Muscle of leg (tissue), 11 donors: ENCODE results near the gene SCAND1. TPM values are rescaled to one million over a fixed set of nuclear protein-coding genes. Genes with fewer than 3 reads are reported as not detected.

Source experiments
- DNase-seq: peaks from one replicate; pipeline ENCODE4 v3.0.0; 2013
- H3K27ac ChIP-seq: one replicate; pipeline ENCODE4 v1.5.1; 2013; ENCODE audit warnings: mild to moderate bottlenecking, low read length, control low read depth
- H3K27me3 ChIP-seq: one replicate; pipeline ENCODE4 v1.6.1; 2013; ENCODE audit warnings: low read length; ENCODE audit not compliant: control insufficient read depth, insufficient read depth
- H3K36me3 ChIP-seq: one replicate; pipeline ENCODE4 v1.6.1; 2013; ENCODE audit warnings: low read length; ENCODE audit not compliant: control insufficient read depth, insufficient read depth
- H3K4me1 ChIP-seq: one replicate; pipeline ENCODE4 v1.6.1; 2013; ENCODE audit warnings: low read length; ENCODE audit not compliant: control insufficient read depth, insufficient read depth
- H3K4me3 ChIP-seq: one replicate; pipeline ENCODE4 v1.5.1; 2013; ENCODE audit warnings: low read length, control low read depth
- H3K9me3 ChIP-seq: replicated peaks from 2 replicates; pipeline ENCODE4 v1.6.1; 2013; ENCODE audit warnings: low read depth, low read length; ENCODE audit not compliant: control insufficient read depth
- WGBS: methylation state at CpG from one replicate; pipeline ENCODE4 v1.1.5; 2013; ENCODE audit warnings: missing lambda C conversion rate; ENCODE audit not compliant: insufficient coverage; 5-methylcytosine and 5-hydroxymethylcytosine counted together
- polyA plus RNA-seq, 8 donors: library from polyadenylated mRNA; unstranded; fragments of 120-200 nt; gene quantifications; one replicate each; pipeline versions ENCODE4 v1.2.1 to v1.2.3, GENCODE V29; 2013; ENCODE audit warnings: inconsistent platforms in 1 of 8, low replicate concordance in 1 of 8; ENCODE audit not compliant: insufficient read length in 8 of 8, insufficient read depth in 1 of 8
- total RNA-seq: library from RNA; stranded (reverse); fragments of 120-200 nt; gene quantifications from one replicate; pipeline ENCODE4 v1.2.4, GENCODE V29; 2013

The SCAND1 gene
- total and polyA plus RNA-seq, 9 donors, result 26.4 to 41.9 (median 36.5) TPM

DNA sequence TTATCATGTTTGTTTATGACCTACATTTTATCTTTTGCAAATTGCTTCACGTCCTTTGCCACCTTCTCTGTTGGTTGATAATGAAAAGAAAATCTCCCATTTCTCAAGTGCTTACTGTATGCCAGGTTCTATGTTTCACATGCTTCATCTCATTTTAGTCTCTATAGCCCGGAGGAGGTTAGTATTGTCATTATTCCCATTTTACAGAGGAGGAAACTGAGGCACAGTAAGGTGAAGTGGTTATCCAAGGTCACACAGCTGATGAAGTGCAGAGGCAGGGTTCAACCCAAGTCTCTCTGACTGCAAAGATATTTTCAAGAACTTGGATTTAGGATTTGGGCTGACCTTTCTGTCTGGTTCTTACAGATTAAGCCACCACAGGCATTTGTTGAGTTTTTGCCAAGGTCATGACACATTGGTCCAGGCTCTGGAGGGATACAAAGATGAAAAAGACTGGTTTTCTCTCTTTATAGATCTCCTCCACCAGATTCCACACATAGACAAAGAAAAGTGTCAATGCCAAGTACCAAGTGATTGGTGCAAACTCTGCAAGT is 34.7 kb upstream of the SCAND1 start:
- no peak overlapping the region for H3K27ac ChIP-seq
- no CpG with 5 or more reads among the region's 2 CpGs for WGBS
- no peaks in the 10 kb centered on the region for H3K9me3 ChIP-seq
- DNase-seq, result no peak
- no peak overlapping the region for H3K4me3 ChIP-seq
- no peaks in the 10 kb centered on the region for H3K4me1 ChIP-seq
- no peaks in the 10 kb centered on the region for H3K27me3 ChIP-seq
- no peaks in the 10 kb centered on the region for H3K36me3 ChIP-seq

DNA sequence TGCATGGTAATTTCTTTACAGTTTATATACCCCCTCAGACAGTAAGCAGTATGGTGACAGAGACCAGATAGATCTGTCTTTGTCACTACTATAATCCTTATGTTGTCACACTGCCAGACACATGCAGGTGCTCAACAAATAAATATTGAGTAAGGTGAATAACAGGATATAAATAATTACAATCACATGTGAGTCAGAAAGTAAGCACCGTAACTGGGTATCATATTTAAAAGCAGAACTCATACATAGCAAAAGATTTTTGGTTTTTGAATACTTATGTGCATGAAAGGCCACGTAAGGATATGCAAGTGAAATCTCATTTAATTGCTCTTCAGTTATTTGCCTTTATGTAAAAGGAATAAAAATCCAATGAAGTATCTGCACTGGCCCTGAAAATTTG is 31.5 kb upstream of the SCAND1 start:
- Histone ChIP-seq H3K27ac (no peak overlapping the region), H3K36me3 (no peaks in the 10 kb centered on the region), H3K9me3 (no peaks in the 10 kb centered on the region), H3K4me1 (no peaks in the 10 kb centered on the region), H3K27me3 (no peaks in the 10 kb centered on the region), H3K4me3 (no peak overlapping the region)
- DNase-seq, result no peak
- no CpG with 5 or more reads among the region's 2 CpGs for WGBS

DNA sequence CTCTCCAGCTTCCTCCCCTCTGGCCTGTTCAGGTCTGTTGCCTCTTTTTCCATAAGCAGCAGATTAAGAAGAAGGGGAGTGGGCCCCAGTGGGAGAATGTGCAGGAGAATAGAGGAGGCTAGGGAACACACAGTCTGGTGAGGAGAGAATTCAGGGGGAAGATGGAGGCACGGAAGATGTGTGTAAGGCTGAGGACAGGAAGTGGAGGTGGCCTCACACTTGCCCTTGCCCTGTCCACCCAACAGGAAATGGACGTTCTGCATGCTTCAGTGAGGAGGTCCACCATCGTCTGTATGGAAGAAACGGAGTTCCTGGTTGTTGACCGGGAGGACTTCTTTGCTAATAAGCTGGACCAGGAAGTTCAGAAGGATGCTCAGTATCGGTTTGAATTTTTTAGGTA is 30.1 kb upstream of the SCAND1 start:
- Histone ChIP-seq H3K4me3 (no peak overlapping the region), H3K9me3 (no peaks in the 10 kb centered on the region), H3K27ac (no peak overlapping the region), H3K36me3 (no peaks in the 10 kb centered on the region), H3K4me1 (no peaks in the 10 kb centered on the region), H3K27me3 (no peaks in the 10 kb centered on the region)
- 60% methylated on average over 1 of the region's 6 CpGs for WGBS
- DNase-seq, result no peak

DNA sequence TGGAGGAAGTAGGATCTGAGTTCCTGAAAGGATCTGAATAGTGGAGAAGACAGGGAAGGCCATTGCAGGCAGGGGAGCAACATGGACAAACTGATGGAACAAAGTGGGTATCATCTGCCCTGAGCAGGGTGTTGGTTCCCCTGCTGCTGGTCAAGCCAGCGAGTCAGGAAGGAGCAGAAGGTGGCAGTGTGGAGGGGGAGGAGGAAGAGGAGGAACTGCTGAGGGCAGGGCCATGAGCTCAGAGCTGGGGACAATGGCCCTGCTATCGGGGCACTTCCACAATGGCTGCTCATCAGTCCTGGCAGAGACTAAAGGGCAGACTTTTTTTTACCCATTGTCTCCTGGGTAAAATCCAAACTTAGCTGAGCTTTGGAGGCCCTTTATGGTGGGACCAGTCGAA is 27.7 kb upstream of the SCAND1 start:
- DNase-seq, result no peak
- H3K27me3 ChIP-seq, result no peaks in the 10 kb centered on the region
- no peaks in the 10 kb centered on the region for H3K4me1 ChIP-seq
- no peak overlapping the region for H3K27ac ChIP-seq
- no peaks in the 10 kb centered on the region for H3K9me3 ChIP-seq
- no peaks in the 10 kb centered on the region for H3K36me3 ChIP-seq
- H3K4me3 ChIP-seq, result no peak overlapping the region
- 80% methylated on average over 2 of the region's 3 CpGs for WGBS

DNA sequence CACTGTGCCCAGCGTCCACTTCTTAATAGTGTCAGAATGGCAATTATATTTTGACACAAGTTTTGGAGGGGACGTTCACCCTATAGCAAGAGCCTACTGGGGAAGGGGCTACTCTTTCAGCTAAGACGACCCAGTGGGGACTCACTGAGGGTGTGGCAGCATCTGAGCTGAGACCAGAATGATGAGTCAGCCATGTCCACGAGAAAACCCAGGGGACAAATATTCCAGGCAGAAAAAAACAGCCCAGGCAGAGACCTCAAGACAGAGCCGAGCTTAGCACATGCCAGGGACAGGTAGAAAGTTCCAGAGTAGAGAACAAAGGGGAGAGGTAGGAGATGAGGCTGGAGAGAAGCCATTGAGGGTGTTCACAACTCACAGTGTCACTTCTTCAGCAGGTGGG is 25.2 kb upstream of the SCAND1 start:
- Histone ChIP-seq H3K4me1 (no peaks in the 10 kb centered on the region), H3K9me3 (no peaks in the 10 kb centered on the region), H3K27me3 (no peaks in the 10 kb centered on the region), H3K27ac (no peak overlapping the region), H3K36me3 (no peaks in the 10 kb centered on the region), H3K4me3 (no peak overlapping the region)
- WGBS, result 29% methylated on average over 3 of the region's 5 CpGs
- DNase-seq, result no peak

DNA sequence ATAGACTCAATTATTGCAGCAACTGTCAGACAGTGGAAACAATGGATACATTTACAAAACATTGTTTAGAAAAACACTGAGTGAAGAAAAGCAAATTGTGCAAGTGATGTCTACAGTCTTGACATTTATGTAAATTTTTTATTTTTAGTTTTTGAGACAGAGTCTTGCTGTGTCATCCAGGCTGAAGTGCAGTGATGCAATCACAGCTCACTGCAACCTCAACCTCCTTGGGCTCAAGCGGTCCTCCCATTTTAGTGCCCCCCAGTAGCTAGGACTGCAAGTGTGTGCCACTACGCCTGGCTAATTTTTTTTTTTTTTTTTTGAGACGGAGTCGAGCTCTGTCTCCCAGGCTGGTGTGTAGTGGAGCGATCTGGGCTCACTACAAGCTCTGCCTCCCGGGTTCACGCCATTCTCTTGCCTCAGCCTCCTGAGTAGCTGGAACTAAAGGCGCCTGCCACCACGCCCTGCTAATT is 23.8 kb upstream of the SCAND1 start:
- DNase-seq, result no peak

DNA sequence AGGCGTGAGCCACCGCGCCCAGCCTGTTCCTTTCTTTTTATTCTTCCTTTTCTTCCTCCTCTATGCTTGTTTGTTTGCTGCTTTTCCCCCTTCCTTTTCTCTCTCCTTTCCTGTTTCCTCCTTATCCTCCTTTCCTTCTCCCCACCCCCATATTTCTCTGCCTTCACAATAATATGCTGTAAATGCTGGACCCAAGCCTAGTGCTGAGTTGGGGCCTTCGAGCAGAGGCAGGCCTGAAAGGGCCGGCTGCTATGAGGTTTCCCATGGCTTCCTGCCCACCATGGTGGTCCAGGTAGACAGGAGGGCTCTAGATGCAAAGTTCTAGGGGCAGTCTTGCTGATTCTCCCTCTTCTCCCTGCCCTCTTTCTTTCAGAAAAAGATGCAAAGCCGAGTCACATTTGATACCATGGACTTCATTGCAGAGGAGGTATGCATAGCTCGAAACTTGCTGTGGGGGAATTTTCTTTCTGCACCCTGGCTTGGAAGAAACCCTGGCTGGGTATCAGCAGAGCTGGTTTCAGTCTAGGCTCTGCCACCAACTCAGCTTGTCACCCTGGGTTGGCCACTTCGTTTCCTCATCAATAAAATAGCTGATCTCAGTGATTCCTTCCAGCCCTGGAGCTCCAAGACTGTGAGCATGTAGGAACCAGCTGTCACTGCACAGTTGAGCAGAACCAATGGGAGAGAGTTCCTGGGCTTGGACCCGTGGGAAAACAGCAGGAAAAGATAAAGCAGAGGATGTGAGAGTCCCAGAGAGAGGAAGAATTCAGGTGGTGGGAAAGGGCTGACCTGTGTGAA is 21.5 kb upstream of the SCAND1 start:
- no peaks in the 10 kb centered on the region for H3K36me3 ChIP-seq
- no peaks in the 10 kb centered on the region for H3K27me3 ChIP-seq
- H3K4me1 ChIP-seq, result peaks cover 3% of the 10 kb centered on the region
- no peak overlapping the region for H3K27ac ChIP-seq
- H3K4me3 ChIP-seq, result no peak overlapping the region
- 66% methylated on average over 6 of the region's 9 CpGs for WGBS
- peaks cover 6% of the 10 kb centered on the region for H3K9me3 ChIP-seq
- no peak for DNase-seq

More for the DNA sequence above, 23.8 kb upstream of the SCAND1 start:
- Histone ChIP-seq H3K9me3 (no peaks in the 10 kb centered on the region), H3K36me3 (no peaks in the 10 kb centered on the region), H3K27ac (no peak overlapping the region), H3K4me3 (no peak overlapping the region), H3K27me3 (no peaks in the 10 kb centered on the region), H3K4me1 (no peaks in the 10 kb centered on the region)
- WGBS, result 81% methylated on average over 7 of the region's 9 CpGs

DNA sequence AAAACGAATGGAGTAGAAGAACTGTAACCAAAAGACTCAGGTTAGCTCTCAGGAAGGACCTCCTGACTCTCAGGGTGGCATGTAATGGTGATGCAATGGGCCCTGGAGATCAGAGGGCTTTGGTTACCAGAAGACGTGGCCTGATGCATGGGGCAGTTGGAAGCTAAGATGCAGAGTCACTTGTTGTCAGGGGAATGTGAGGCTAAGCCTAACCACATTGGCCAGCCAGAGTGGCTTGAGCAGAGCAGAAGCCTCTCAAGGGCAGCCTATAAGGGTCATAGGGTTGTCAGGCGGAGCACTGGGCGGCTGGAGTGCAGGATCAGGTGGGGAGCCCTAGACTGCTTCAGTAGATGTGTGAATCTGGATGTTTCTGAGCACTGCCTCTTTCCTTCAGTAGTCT is 20.0 kb upstream of the SCAND1 start:
- no peak overlapping the region for H3K4me3 ChIP-seq
- H3K36me3 ChIP-seq, result no peaks in the 10 kb centered on the region
- no peak overlapping the region for H3K27ac ChIP-seq
- no peak for DNase-seq
- 76% methylated on average over 4 of the region's 4 CpGs for WGBS
- peaks cover 3% of the 10 kb centered on the region for H3K4me1 ChIP-seq
- no peaks in the 10 kb centered on the region for H3K27me3 ChIP-seq
- peaks cover 6% of the 10 kb centered on the region for H3K9me3 ChIP-seq

DNA sequence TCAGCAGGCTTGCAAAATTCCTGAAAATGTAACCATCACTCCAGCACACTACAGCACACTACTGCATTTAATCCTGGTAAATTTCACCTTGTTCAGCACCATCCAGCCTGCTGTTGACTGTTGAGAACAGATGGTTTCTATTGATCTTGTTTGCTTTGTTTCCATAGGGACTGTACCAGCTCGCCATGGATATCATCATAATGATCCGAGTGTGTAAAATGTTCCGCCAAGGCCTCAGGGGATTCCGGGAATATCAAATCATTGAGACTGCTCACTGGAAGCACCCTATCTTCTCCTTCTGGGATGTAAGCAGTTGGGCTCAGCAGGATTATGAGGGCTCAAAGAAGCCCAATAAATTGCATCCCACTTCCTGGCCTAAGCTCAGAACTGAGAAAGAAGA is 18.2 kb upstream of the SCAND1 start:
- WGBS, result 55% methylated on average over 3 of the region's 4 CpGs
- H3K9me3 ChIP-seq, result peaks cover 6% of the 10 kb centered on the region
- peaks cover 3% of the 10 kb centered on the region for H3K4me1 ChIP-seq
- peak overlapping the region; percentile 35 for H3K27ac ChIP-seq
- peak; percentile 61 for DNase-seq
- no peaks in the 10 kb centered on the region for H3K36me3 ChIP-seq
- no peak overlapping the region for H3K4me3 ChIP-seq
- no peaks in the 10 kb centered on the region for H3K27me3 ChIP-seq

DNA sequence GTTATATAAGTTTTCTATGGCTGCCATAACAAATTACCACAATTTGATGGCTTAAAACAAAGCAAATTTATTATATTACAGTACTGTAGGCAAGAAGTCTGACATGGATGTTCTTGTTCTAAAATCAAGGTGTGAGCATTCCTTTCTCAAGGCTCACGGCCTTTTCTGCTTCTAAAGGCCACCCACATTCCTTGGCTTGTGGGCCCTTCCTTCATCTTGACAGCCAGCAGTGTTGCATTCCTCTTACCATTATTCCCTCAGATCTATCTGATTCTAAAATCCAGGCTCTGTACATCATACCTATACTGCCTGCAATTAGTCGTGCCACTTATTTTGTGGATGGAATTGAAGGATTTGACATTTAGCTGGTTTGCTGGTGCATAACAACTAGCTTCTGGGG is 17.7 kb upstream of the SCAND1 start:
- DNase-seq, result no peak
- no CpG with 5 or more reads among the region's 2 CpGs for WGBS
- Histone ChIP-seq H3K27ac (no peak overlapping the region), H3K27me3 (no peaks in the 10 kb centered on the region), H3K4me1 (peaks cover 3% of the 10 kb centered on the region), H3K36me3 (no peaks in the 10 kb centered on the region), H3K9me3 (peaks cover 6% of the 10 kb centered on the region), H3K4me3 (no peak overlapping the region)
